Inflammatory macrophage (primary cell): ENCODE results near the gene WDR46.

ENCODE experiments used
- DNase-seq, 2 donors: peaks; one replicate each; pipeline ENCODE4 v3.0.0-alpha.2; 2020 to 2022

The WDR46 gene

GRCh38 chr6:33313709-33314514 lies 24.9 kb upstream of the WDR46 start, which contains the start of gene TAPBP:
TSS of gene TAPBP (minus strand) at chr6:33314078. CDS start at chr6:33314041, 37 bp downstream.
- DNase-seq, result peak; percentile 57 to 59

DNA sequence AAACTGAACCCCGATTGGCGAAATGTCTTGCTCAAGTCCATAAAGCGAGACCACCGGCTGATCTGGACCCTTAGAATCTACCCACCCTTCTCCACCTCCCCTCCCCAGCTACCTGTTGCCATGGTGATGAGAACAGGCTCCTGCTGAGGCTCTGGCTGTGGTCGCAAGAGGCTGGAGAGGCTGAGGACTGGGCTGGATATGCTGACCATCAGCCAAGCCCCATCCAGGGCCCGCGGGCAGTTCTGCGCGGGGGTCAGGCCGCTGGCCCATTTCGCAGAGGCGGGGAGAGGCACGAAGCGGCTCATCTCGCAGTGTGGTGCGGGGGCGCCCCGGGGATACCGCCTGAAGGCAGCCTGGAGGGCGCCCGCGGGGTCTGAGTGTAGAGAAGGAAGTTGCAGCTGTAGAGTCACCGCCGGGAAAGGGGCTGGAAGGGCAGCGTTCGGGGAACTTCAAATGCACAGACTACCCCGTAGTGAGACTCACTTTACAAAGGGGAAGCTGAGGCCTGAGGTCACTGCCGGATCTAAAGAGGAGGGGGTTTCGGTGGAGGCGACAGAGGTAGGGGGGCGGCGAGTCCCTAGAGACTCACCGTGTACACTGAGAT lies 24.2 kb upstream of the WDR46 start:
- DNase-seq, result peak; percentile 62 to 88

DNA sequence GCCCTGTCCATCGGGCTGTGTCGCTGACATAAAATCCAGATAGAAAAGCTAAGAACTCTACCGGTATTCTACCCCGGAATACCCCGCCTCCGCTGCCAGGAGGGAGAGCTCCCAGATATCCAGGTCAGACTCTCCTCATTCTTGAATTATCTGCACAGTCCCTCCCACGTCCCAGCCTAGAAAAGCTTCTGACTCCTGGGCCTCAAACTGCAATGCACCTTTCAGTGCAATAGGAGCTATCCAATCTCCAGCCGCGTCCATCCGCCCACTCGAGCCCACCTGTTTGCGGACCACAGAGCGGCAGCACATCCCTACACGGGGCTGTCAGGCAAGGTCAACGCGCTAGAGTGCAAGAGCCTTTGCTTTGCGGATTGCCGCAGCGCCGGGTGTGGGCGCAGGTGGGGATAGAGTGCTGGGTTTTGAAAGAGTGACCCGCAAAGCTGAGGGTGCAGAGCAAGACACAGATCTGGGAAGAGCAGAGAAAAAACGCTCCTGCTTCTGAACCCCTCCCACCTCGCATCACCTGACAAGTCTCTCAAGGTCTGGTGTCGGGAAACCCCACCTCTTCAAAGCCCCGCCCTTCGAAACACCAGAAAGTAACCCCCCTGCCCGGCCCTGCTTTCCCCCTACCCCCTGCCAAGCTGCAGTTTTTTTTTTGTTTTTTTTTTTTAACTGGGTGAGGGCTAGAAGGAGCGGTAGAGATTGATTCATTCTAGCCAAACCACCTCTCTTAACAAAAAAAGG lies 23.5 kb upstream of the WDR46 start:
- peak; percentile 51 to 79 for DNase-seq

DNA sequence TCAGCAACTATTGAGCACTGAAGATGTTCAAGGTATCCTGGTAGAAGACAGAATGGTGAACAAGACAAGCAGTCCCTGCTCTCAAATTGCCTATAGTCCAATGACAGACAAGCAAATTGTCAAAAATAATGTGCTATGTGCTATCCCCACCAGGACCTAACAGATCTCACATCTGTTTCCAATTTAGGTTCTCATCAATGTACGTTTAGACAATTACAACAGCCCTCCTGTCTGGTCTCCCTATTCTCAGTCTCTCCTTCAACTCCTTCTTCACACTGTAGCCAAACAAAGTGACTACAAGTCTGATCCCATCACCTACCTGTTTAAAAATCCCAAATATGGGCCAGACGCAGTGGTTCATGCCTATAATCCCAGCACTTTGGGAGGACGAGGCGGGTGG lies 17.3 kb upstream of the WDR46 start:
- DNase-seq, result no peak

DNA sequence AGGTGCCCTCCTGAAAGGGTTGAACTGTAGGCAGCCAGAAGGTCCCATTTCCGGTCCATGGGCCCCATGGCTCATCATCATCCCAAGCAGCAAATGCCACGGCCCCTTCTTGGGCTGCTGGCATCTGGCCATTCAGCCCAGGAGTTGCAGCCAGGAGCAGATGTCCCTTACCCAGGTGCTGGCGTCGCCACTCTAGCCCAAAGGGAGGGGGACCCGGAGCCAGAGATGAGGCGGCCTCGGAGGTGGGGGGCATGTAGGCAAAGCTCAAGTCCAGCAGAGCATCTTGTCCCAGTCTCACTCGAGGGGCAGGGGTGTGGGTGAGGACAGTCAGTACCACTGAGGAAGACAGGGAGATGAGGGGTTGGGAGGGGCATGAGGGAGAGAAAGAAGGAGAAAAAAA lies 16.0 kb upstream of the WDR46 start:
- no peak for DNase-seq

GRCh38 chr6:33304216-33304615 lies 15.2 kb upstream of the WDR46 start:
- no peak for DNase-seq

DNA sequence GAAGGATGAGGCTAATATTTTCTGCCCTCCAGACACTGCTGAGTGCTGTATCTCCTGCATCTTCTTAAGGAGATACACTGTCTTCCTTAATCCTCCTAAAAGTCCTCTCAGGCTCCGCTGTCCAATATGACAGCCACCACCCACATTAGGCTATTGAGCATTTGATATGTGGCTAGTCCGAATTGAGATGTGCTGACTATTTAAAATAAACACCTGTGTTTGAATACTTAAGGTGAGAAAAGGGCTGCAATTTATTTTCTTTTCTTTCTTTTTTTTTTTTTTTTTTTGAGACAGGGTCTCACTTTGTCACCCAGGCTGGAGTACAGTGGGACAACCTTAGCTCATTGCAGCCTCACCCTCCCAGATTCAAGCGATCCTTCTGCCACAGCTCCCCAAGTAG lies 12.8 kb upstream of the WDR46 start:
- DNase-seq, result no peak

DNA sequence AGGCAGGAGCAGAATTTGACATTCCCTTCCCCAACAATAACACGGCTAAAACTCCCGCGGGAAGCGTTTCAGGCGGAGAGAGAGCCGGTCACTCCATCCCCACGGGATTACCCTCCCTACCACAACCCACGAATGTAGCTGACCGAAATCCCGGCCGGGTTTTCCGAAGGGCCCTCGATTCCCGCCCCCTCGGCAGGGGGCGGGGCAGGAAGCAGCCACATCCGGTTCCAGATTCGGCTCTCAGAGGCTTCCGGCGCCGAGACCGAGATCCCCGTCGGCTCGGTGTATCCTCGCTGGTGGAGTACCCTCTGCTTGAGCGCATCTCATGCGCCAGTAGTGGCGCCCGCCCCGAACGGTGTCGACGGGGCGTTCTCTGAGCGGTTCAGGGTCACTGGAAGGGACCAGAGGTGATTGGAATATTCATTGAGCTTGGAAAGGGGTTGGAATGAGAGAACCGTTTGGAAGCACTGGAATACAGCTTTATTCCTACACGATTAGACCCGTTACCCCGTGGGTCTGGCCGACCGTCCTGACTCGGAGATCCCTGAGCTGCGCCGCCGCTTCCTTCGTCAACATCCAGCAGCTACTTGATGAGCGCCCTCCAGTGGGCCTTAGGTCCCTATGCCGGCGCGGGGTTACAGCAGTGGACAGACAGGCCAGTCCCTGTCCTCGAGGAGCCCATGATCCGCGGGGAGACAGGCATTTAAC lies 10.4 kb upstream of the WDR46 start:
- DNase-seq, result peak; percentile 91 to 93

DNA sequence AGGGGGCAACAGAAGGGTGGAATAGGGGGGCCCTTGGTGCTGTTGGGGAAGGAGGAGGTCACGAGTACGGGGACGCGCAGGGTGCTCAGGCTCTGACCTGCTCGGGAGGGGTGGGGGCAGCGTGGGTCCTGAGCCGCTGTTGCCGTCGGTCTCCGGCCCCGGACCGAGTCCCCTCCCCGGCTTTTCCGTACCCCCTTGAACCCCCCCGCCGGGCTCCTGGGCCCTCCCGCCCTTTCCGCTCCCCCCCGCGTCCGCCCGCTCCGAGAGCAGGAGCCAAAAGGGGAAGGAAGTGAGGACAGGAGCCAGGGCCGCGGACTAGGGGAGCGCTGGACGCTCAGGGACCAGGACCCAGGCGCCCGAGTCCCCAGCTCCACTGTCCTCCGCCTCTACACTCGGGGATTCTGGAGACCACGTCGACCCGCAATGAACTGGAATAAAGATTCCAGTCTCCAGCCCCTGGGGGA lies 9.8 kb upstream of the WDR46 start, which contains the start of gene RGL2:
Gene RGL2, minus strand, starts transcription at position 170 of the 464 bp plus-strand sequence. CDS start 332 bp downstream, outside the sequence.
- peak; percentile 59 to 70 for DNase-seq

GRCh38 chr6:33297956-33298772 lies 9.1 kb upstream of the WDR46 start:
- DNase-seq, result peak; percentile 72 to 79

DNA sequence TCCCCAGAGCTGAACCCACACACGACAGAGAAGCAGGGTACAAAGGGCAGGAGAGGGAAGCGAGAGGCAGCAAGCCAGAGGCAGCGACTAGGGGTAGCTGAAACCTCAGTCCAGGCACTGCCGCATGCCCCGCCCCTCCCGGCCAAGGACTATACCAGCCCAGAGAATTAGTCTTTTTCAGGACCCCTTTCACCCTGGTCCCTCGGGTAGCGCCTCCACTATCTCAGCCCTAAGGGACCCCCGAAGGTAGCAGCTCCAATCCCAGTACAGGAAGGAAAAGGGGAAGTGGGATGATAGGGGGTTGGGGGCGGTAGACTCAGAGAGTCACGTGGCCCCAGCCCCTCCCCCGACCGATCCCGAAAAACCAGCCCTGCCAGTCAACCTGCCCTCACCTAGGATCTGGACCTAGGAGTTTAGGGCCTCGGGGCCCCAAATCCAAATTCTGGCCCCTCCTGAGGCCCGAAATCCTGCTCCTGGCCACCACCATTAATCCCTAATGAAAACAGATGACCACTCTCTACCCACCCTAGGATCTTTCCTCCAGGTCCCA lies 8.4 kb upstream of the WDR46 start:
- peak in 1 of 2 donors; percentile 32 for DNase-seq

- DNase-seq, result no peak
Observed at GRCh38 chr6:33296797-33297405, 7.9 kb upstream of the WDR46 start.

- DNase-seq, result no peak
Observed at GRCh38 chr6:33295621-33296369, 6.8 kb upstream of the WDR46 start.

DNA sequence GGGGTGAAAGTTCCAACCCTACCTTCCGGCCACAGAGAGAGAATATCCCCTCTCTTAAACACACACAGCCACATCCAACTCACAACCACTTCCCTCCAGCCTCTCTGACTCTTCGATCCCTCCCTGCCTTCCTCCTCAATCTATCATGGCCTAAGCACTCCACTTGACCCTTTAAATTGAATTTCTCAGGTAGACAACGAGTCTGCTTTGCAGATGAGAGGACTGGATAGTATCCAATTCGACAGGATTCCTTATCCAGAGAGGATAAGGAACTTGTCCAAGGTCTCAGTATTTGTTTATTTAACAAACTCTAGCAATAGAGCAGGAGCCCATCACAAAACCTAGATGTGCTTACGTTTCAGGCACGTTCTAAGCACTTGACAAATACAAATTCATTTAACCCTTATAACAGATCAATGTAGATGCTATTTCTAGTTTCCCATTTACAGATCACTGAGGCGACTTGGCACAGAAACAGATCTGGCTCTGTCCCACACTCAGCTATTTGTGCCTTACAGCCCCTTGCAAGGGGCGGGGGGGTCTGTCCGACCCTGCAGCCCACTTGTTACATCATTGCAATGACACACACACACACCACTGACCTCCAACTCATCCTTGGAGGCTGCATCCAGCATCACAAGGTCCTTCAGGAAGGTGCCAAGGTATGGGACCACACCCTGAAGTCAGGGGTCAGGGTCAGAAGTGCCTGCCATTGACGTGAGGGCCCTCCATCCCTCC lies 5.2 kb upstream of the WDR46 start:
- DNase-seq, result no peak

GRCh38 chr6:33292996-33293682 lies 4.1 kb upstream of the WDR46 start:
- no peak for DNase-seq

DNA sequence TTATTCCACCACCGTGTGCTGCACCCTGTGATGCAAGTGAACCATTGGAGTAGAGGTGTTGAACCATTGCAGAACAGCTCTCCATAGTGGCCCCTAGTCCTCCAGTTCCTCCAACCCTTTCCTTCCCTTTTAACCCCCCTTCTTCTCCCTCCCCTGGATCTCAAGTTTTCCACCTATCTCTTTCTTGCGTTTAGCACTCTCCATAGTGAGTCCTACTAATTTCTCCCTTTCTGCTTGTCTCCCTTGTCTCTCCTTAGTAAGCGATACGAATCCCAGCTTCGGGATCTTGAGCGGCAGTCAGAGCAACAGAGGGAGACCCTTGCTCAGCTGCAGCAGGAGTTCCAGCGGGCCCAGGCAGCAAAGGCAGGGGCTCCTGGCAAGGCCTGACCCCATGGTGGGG lies 1.4 kb upstream of the WDR46 start:
- no peak for DNase-seq

GRCh38 chr6:33289784-33290315 lies 811 bp upstream of the WDR46 start:
- no peak for DNase-seq

DNA sequence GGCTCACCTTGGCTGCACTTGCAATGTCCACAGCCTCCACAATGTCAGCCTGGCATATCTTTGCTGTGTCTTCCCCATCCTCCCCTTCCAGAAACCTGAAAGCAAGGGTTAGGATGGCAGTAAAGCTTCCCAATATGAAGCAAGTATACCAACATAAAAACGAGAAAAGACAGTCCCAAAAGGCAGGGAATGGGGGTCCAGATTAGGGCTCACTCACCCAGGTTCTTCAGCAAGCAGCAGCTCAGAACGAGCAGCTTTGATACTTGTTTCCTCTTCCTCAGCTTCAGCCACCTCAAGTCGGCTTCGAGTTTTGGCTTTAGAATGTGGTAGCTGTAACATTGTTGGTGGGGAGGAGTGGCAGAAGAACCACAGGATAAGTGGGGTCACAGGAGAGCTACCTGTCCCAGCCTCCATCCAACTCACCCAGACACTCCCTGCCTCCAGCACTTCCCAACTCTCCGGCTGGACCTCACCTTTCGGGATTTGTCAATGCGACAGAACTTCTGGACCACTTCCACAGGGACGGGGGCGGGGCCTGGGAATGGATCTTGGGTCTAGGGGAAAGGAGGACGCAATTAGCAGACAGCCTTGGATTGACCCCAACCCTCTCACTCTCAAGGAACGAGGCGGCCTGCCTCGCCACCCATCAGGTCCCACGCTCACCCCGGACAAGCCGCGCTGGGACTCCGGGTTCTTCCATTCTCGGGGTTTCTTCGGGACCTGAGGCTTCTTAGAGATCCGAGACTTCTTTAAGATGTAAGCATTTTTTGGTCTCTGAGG lies 708 bp downstream of the WDR46 start:
- DNase-seq, result no peak
